Measurements from ENCODE around the gene ZC3HAV1.
"Not testable (repeated sequence)": the region's sequence is repeated elsewhere in the genome, so short reads cannot be mapped to it uniquely, and the experiment has no call there.

- TF ChIP-seq, protein P1, sequence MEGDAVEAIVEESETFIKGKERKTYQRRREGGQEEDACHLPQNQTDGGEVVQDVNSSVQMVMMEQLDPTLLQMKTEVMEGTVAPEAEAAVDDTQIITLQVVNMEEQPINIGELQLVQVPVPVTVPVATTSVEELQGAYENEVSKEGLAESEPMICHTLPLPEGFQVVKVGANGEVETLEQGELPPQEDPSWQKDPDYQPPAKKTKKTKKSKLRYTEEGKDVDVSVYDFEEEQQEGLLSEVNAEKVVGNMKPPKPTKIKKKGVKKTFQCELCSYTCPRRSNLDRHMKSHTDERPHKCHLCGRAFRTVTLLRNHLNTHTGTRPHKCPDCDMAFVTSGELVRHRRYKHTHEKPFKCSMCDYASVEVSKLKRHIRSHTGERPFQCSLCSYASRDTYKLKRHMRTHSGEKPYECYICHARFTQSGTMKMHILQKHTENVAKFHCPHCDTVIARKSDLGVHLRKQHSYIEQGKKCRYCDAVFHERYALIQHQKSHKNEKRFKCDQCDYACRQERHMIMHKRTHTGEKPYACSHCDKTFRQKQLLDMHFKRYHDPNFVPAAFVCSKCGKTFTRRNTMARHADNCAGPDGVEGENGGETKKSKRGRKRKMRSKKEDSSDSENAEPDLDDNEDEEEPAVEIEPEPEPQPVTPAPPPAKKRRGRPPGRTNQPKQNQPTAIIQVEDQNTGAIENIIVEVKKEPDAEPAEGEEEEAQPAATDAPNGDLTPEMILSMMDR (IDR thresholded peaks at IDR 0.05; ENCODE audit: low read length) = not testable (repeated sequence)
- not testable (repeated sequence) for TF ChIP-seq EZH2 (IDR thresholded peaks at IDR 0.05; ENCODE audit: borderline replicate concordance, low read length)
Measured at GRCh38 chr7:139124995-139125394, 15.5 kb upstream of the ZC3HAV1 start.

All from OCI-LY1 (cell line).